H1 (cell line): Measurements from ENCODE around the gene SOAT2. TPM values are rescaled to one million over a fixed set of nuclear protein-coding genes. Genes with fewer than 3 reads are reported as not detected.
A peak's percentile ranks its signal among the peaks of the same experiment; 100 is the strongest.

Experiments used
- CTCF ChIA-PET: fragments of 300-600 bp; sonication (Branson Sonifier 250); formaldehyde crosslinking; loops from one replicate; lab custom pipeline; 2021; ENCODE audit not compliant: partially characterized antibody; lab: Charles Lee
- POLR2A ChIA-PET: fragments of 300-600 bp; sonication (Branson Sonifier 250); formaldehyde crosslinking; loops from one replicate; lab custom pipeline; 2021; ENCODE audit warnings: inconsistent platforms; ENCODE audit not compliant: partially characterized antibody; lab: Charles Lee
- DNase-seq, 2 experiments: peaks; one replicate each; pipeline versions ENCODE4 v3.0.0 to v3.0.0-alpha.2; 2010 to 2022; ENCODE audit warnings: low spot score in 2 of 2, low read depth in 1 of 2, mixed read lengths in 1 of 2
- FAIRE-seq: peaks from 2 replicates; lab custom pipeline; 2011; peaks lifted over from hg19 to GRCh38; lab: Jason Lieb, UNC
- H2AFZ ChIP-seq: 2 replicates; pipeline ENCODE4 v1.8.1; 2012; ENCODE audit warnings: low read length, inconsistent platforms
- H2AK5ac ChIP-seq: 2 replicates; pipeline ENCODE4 v1.6.1; 2013; ENCODE audit warnings: low read depth, low read length
- H2BK120ac ChIP-seq: replicated peaks from 2 replicates; pipeline ENCODE3; 2013; ENCODE audit warnings: low read depth, low read length, inconsistent platforms
- H2BK12ac ChIP-seq: 2 replicates; pipeline ENCODE4 v1.6.1; 2013; ENCODE audit warnings: low read depth, low read length
- H2BK15ac ChIP-seq: 2 replicates; pipeline ENCODE4 v1.6.1; 2013; ENCODE audit warnings: low read length
- H2BK20ac ChIP-seq: 2 replicates; pipeline ENCODE4 v1.6.1; 2013; ENCODE audit warnings: low read length
- H2BK5ac ChIP-seq: 2 replicates; pipeline ENCODE4 v1.6.1; 2013; ENCODE audit warnings: low read depth, low read length
- H3K14ac ChIP-seq: 2 replicates; pipeline ENCODE4 v1.6.1; 2013; ENCODE audit warnings: inconsistent platforms; ENCODE audit not compliant: insufficient read length
- H3K18ac ChIP-seq: 2 replicates; pipeline ENCODE4 v1.6.1; 2013; ENCODE audit warnings: low read length; ENCODE audit errors: extremely low read depth
- H3K23ac ChIP-seq: 2 replicates; pipeline ENCODE4 v1.6.1; 2013; ENCODE audit warnings: inconsistent platforms; ENCODE audit not compliant: insufficient read length
- H3K23me2 ChIP-seq: 2 replicates; pipeline ENCODE4 v1.6.1; 2013; ENCODE audit warnings: low read depth, low read length
- H3K27ac ChIP-seq: 2 replicates; pipeline ENCODE4 v1.6.1; 2011; ENCODE audit warnings: low read depth, low read length, inconsistent platforms
- H3K27me3 ChIP-seq, 4 experiments: replicated peaks in 1 of 4; 1 replicate in 1 of 4; 2 replicates in 3 of 4; pipeline versions ENCODE4 v1.6.1 to v1.8.1; 2011 to 2013; ENCODE audit warnings: low read length in 3 of 4, mild to moderate bottlenecking in 3 of 4, inconsistent platforms in 2 of 4, mixed read lengths in 2 of 4, moderate library complexity in 1 of 4; ENCODE audit not compliant: control insufficient read depth in 3 of 4, insufficient read depth in 3 of 4; ENCODE audit errors: extremely low read depth in 1 of 4
- H3K36me3 ChIP-seq, 4 experiments: 2 replicates each; pipeline versions ENCODE4 v1.6.1 to v1.8.1; 2011 to 2013; ENCODE audit warnings: mild to moderate bottlenecking in 4 of 4, low read length in 3 of 4, moderate library complexity in 2 of 4, control low read depth in 1 of 4, inconsistent platforms in 1 of 4; ENCODE audit not compliant: insufficient read depth in 4 of 4, control insufficient read depth in 2 of 4
- H3K4ac ChIP-seq: replicated peaks from 2 replicates; pipeline ENCODE3; 2013; ENCODE audit warnings: low read length, low read depth, mixed read lengths, inconsistent platforms; ENCODE audit not compliant: insufficient read length
- H3K4me1 ChIP-seq, 4 experiments: replicated peaks in 1 of 4; 1 replicate in 1 of 4; 2 replicates in 3 of 4; pipeline versions ENCODE4 v1.6.1 to v1.8.1; 2011 to 2013; ENCODE audit warnings: low read length in 3 of 4, inconsistent platforms in 2 of 4, mixed read lengths in 1 of 4; ENCODE audit not compliant: insufficient read depth in 4 of 4, control insufficient read depth in 3 of 4
- H3K4me2 ChIP-seq, 2 experiments: 2 replicates each; pipeline versions ENCODE4 v1.6.1 to v1.8.1; 2011 to 2013; ENCODE audit warnings: low read depth in 2 of 2, low read length in 2 of 2, control low read depth in 1 of 2, inconsistent platforms in 1 of 2, mild to moderate bottlenecking in 1 of 2; ENCODE audit not compliant: insufficient read depth in 1 of 2
- H3K4me3 ChIP-seq, 4 experiments: fragments of 200-600, 300-600 bp in 1 of 4; sonication (generic), shearing (Covaris generic), sonication (Bioruptor Twin) in 1 of 4; 2 replicates each; pipeline versions ENCODE4 v1.5.1 to v1.8.1; 2011 to 2016; ENCODE audit warnings: low read length in 4 of 4, low read depth in 3 of 4, control low read depth in 2 of 4, inconsistent platforms in 2 of 4, mild to moderate bottlenecking in 2 of 4, mixed read lengths in 1 of 4, moderate library complexity in 1 of 4; ENCODE audit not compliant: insufficient read depth in 2 of 4; ENCODE audit errors: extremely low read depth in 1 of 4
- H3K56ac ChIP-seq: replicated peaks from 2 replicates; pipeline ENCODE3; 2013; ENCODE audit warnings: low read depth, mild to moderate bottlenecking, mixed read lengths, low read length, inconsistent platforms; ENCODE audit not compliant: insufficient read length
- H3K79me1 ChIP-seq: 2 replicates; pipeline ENCODE4 v1.6.1; 2013; ENCODE audit warnings: low read depth, low read length, control low read depth
- H3K79me2 ChIP-seq, 2 experiments: 2 replicates each; pipeline versions ENCODE4 v1.6.1 to v1.8.1; 2012 to 2013; ENCODE audit warnings: low read length in 2 of 2, mild to moderate bottlenecking in 2 of 2, inconsistent platforms in 1 of 2; ENCODE audit not compliant: insufficient read depth in 2 of 2, control insufficient read depth in 1 of 2
- H3K9ac ChIP-seq, 4 experiments: replicated peaks in 1 of 4; 1 replicate in 1 of 4; 2 replicates in 3 of 4; pipeline versions ENCODE4 v1.6.1 to v1.8.1; 2011 to 2013; ENCODE audit warnings: low read depth in 3 of 4, low read length in 3 of 4, control low read depth in 2 of 4, mild to moderate bottlenecking in 2 of 4, moderate library complexity in 2 of 4, inconsistent platforms in 1 of 4; ENCODE audit errors: extremely low read depth in 1 of 4
- H3K9me3 ChIP-seq, 2 experiments: 2 replicates each; pipeline versions ENCODE4 v1.6.1 to v1.8.1; 2012 to 2013; ENCODE audit warnings: mild to moderate bottlenecking in 2 of 2, moderate library complexity in 2 of 2, control low read depth in 1 of 2, inconsistent platforms in 1 of 2, low read depth in 1 of 2, low read length in 1 of 2, mixed read lengths in 1 of 2; ENCODE audit not compliant: insufficient read depth in 2 of 2
- H4K20me1 ChIP-seq, 2 experiments: replicated peaks in 1 of 2; 2 replicates each; pipeline versions ENCODE3 to v1.8.1; 2011 to 2013; ENCODE audit warnings: inconsistent platforms in 2 of 2, low read length in 2 of 2, mild to moderate bottlenecking in 1 of 2; ENCODE audit not compliant: insufficient read depth in 2 of 2, control insufficient read depth in 1 of 2
- H4K5ac ChIP-seq: 2 replicates; pipeline ENCODE4 v1.6.1; 2013; ENCODE audit warnings: low read length, low read depth, mixed read lengths, inconsistent platforms; ENCODE audit not compliant: insufficient read length
- H4K8ac ChIP-seq: 2 replicates; pipeline ENCODE4 v1.8.0; 2013; ENCODE audit warnings: mild to moderate bottlenecking, moderate library complexity, low read length, inconsistent platforms; ENCODE audit not compliant: insufficient read depth; ENCODE audit errors: extremely low read depth
- H4K91ac ChIP-seq: replicated peaks from 2 replicates; pipeline ENCODE3; 2013; ENCODE audit warnings: low read length, mixed read lengths, inconsistent platforms; ENCODE audit not compliant: insufficient read length
- CEBPB ChIP-seq: IDR thresholded peaks from 2 replicates; pipeline ENCODE4 v1.6.1; 2012; ENCODE audit warnings: low read depth, low read length
- CTBP2 ChIP-seq: IDR thresholded peaks from 2 replicates; pipeline ENCODE4 v1.7.0; 2011; ENCODE audit warnings: borderline replicate concordance, mild to moderate bottlenecking, moderate library complexity, mixed read lengths, low read length; ENCODE audit not compliant: insufficient read depth, insufficient read length
- HDAC6 ChIP-seq: IDR thresholded peaks from one replicate; pipeline ENCODE4 v1.7.1; 2012; ENCODE audit warnings: low read depth, mild to moderate bottlenecking, inconsistent platforms, low read length, moderate library complexity
- POLR2A ChIP-seq, 2 experiments: IDR thresholded peaks; 1 replicate in 1 of 2; 2 replicates in 1 of 2; pipeline ENCODE4 v1.6.1; 2011; ENCODE audit warnings: low read depth in 2 of 2, low read length in 2 of 2, mild to moderate bottlenecking in 2 of 2; ENCODE audit errors: control extremely low read depth in 1 of 2
- RBBP5 ChIP-seq: IDR thresholded peaks from 2 replicates; pipeline ENCODE4 v1.7.1; 2012; ENCODE audit warnings: low read depth, mild to moderate bottlenecking, inconsistent platforms, low read length, moderate library complexity, borderline replicate concordance
- SIN3A ChIP-seq, 2 experiments: IDR thresholded peaks in 1 of 2; conservative IDR thresholded peaks in 1 of 2; 2 replicates each; pipeline ENCODE4 v1.6.1; 2011 to 2012; ENCODE audit warnings: low read length in 2 of 2, improper control_type of control experiment in 1 of 2, low read depth in 1 of 2, mild to moderate bottlenecking in 1 of 2
- SP1 ChIP-seq: IDR thresholded peaks from 2 replicates; pipeline ENCODE4 v1.6.1; 2011; ENCODE audit warnings: low read depth, low read length
- SUZ12 ChIP-seq: fragments of 200-600 bp; sonication (generic); IDR thresholded peaks from 2 replicates; pipeline ENCODE4 v1.6.1; 2012; ENCODE audit warnings: mild to moderate bottlenecking, inconsistent platforms, low read length, moderate library complexity, mixed read lengths
- TAF1 ChIP-seq: IDR thresholded peaks from 2 replicates; pipeline ENCODE4 v1.6.1; 2011; ENCODE audit warnings: mild to moderate bottlenecking, low read depth, low read length
- TCF12 ChIP-seq: IDR thresholded peaks from 2 replicates; pipeline ENCODE4 v1.6.1; 2011; ENCODE audit warnings: low read depth, mild to moderate bottlenecking, low read length
- WGBS, 2 experiments: shearing (Covaris generic) in 1 of 2; methylation state at CpG; one replicate each; pipeline versions ENCODE4 v1.1.6 to v1.1.7; 2013 to 2015; ENCODE audit warnings: low lambda C conversion rate in 2 of 2, mixed read lengths in 2 of 2, inconsistent platforms in 1 of 2, low coverage in 1 of 2, missing lambda C conversion rate in 1 of 2; ENCODE audit not compliant: insufficient replicate concordance in 2 of 2, insufficient coverage in 1 of 2, insufficient read length in 1 of 2; ENCODE audit errors: extremely low coverage in 1 of 2, missing lambda C conversion rate in 1 of 2; 5-methylcytosine and 5-hydroxymethylcytosine counted together
- polyA plus RNA-seq, 7 experiments: library from polyadenylated mRNA; depleted of rRNA in 3 of 7; stranded (reverse) in 5 of 7; unstranded in 2 of 7; fragments of >200 nt in 5 of 7; fragments of 200-250 nt in 2 of 7; gene quantifications; 1 replicate in 5 of 7; 2 replicates in 1 of 7; 4 replicates in 1 of 7; pipeline versions ENCODE4 v1.2.1 to v1.2.3, GENCODE V29; 2011 to 2013; ENCODE audit warnings: missing spikeins in 2 of 7, mixed read lengths in 2 of 7
- total RNA-seq: library from RNA; stranded (reverse); fragmentation: NEBNext Ultra II Directional; extraction: Animal tissue kit (Norgen Biotek cat#: 25700); gene quantifications from 2 replicates; pipeline ENCODE4 v1.2.1, GENCODE V29; 2021

The SOAT2 gene
- total and polyA plus RNA-seq, 2 of the 8 experiments (the other 6 are each of a cell fraction or from before 2014, with no cell fraction given) = 0.08 TPM; not detected in 1

DNA sequence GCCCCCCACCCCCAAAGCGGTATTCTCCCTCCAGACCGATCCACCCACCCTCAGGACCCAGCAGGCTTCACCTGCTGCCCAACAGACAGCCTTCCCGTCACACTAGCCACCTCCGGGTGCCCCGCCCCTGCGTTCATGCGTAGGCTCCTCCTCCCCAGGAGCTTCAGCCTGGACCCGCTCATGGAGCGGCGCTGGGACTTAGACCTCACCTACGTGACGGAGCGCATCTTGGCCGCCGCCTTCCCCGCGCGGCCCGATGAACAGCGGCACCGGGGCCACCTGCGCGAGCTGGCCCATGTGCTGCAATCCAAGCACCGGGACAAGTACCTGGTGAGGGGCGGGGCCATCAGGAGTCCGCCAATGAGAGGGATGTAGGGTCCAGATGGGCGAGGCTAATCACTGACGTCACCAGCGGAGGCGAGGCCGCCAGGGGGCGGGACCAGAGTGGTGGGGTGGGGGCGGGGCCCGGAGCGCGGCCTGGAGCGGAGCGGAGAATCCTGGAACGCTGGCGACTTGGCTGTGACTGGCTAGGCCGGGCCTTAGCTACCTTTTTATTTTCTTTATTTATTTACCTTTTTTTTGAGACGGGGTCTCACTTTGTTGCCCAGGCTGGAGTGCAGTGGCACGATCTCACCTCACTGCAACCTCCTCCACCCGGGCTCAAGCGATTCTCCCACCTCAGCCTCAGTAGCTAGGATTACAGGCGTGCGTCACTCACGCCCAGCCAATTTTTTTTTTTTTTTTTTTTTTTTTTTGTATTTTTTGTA lies 49.0 kb upstream of the SOAT2 start:
- DNase-seq (peak; percentile 87 to 97), FAIRE-seq (no peak)
- Histone ChIP-seq H2BK20ac (peak overlapping the region; percentile 15; the same call in 1 of the 2 replicates), H3K23me2 (peaks cover 15% of the 10 kb centered on the region), H4K91ac (peak overlapping the region; percentile 77), H2BK12ac (peak overlapping the region; percentile 75; the same call in 1 of the 2 replicates), H3K27me3 (peaks cover 0 to 12% (median 3%) of the 10 kb centered on the region in 4 experiments; a peak in 4 of 7 replicates), H2AK5ac (no peak overlapping the region), H3K18ac (no peak overlapping the region), H3K4me2 (peak overlapping the region; percentile 64 to 78), H3K9me3 (no peaks in the 10 kb centered on the region), H4K20me1 (peaks cover 12 to 18% of the 10 kb centered on the region in 2 experiments), H3K9ac (peak overlapping the region in 3 of 4 experiments; percentile 53 to 70 (median 65); a peak in 5 of 7 replicates), H3K23ac (no peak overlapping the region), H4K8ac (no peak overlapping the region; the same call in 1 of the 2 replicates), H3K27ac (peak overlapping the region; percentile 75; the same call in 1 of the 2 replicates), H3K36me3 (peaks cover 0 to 5% (median 0%) of the 10 kb centered on the region in 4 experiments; a peak in 1 of 8 replicates), H4K5ac (peak overlapping the region; percentile 91), H3K14ac (no peak overlapping the region), H2AFZ (0 out of 2 replicates have a peak overlapping the region, but pooled peaks have one; percentile 45), H2BK5ac (peak overlapping the region; percentile 92; the same call in 1 of the 2 replicates), H3K4ac (no peak overlapping the region), H3K79me2 (no peaks in the 10 kb centered on the region), H3K56ac (peak overlapping the region; percentile 89), H3K4me3 (peak overlapping the region; percentile 82 to 86 (median 84)), H3K79me1 (peaks cover 8% of the 10 kb centered on the region; the same call in 1 of the 2 replicates), H3K4me1 (peaks cover 4 to 30% (median 23%) of the 10 kb centered on the region in 4 experiments), H2BK120ac (no peak overlapping the region), H2BK15ac (no peak overlapping the region)
- POLR2A ChIA-PET = interaction anchor here (0.8 to 35.6 kb wide), 11 partner anchors 11 to 165 kb away, joined by 3 to 711 read pairs (median 4); partner anchors contain the start of genes EIF4B, IGFBP6, KRT8 and ZNF740
- CTCF ChIA-PET = interaction anchor here (0.6 to 15.7 kb wide), 36 partner anchors 8 to 407 kb away, joined by 3 to 258 read pairs (median 4); partner anchors contain the start of genes IGFBP6 and SOAT2
- WGBS, 2 experiments = 8% methylated on average over 41 of the region's 48 CpGs; no CpG with 5 or more reads in 1 of the 2 experiments
- TF ChIP-seq SP1 (no peak), TCF12 (no peak), POLR2A (IDR thresholded peaks at IDR 0.05; ENCODE audit: control extremely low read depth in 1 of 2, low read depth in 2 of 2, low read length in 2 of 2) (peak in 1 of 2 experiments; percentile 86; a peak in 2 of 3 replicates), SUZ12 (no peak), RBBP5 (peak; percentile 40; the same call in 1 of the 2 replicates), CTBP2 (no peak), TAF1 (0 out of 2 replicates have a peak, but pooled peaks have one; percentile 59), SIN3A (conservative IDR thresholded peaks at IDR 0.05 in 1 of 2, IDR thresholded peaks at IDR 0.05 in 1 of 2; ENCODE audit: low read depth in 1 of 2, low read length in 2 of 2) (peak in 1 of 2 experiments; percentile 38; a peak in 1 of 4 replicates), HDAC6 (no peak), CEBPB (no peak)
